NB4 (cell line): ENCODE results near the gene FAM32A.
A peak's percentile ranks its signal among the peaks of the same experiment; 100 is the strongest.

Experiments
- DNase-seq: peaks from one replicate; pipeline ENCODE4 v3.0.0; 2010; ENCODE audit warnings: low read depth
- H3K4me3 ChIP-seq: one replicate; pipeline ENCODE4 v1.5.1; 2011; ENCODE audit warnings: mild to moderate bottlenecking, low read depth, low read length, moderate library complexity
- CTCF ChIP-seq: IDR thresholded peaks from one replicate; pipeline ENCODE4 v1.5.1; 2012; ENCODE audit warnings: low read depth, low read length
- MAX ChIP-seq: IDR thresholded peaks from 2 replicates; pipeline ENCODE4 v1.6.1; 2011; ENCODE audit warnings: low read depth, low read length
- MYC ChIP-seq: IDR thresholded peaks from 2 replicates; pipeline ENCODE4 v1.6.1; 2011; ENCODE audit warnings: low read depth, low read length
- POLR2A ChIP-seq: IDR thresholded peaks from 2 replicates; pipeline ENCODE4 v1.6.1; 2011; ENCODE audit warnings: mild to moderate bottlenecking; ENCODE audit not compliant: insufficient read length; ENCODE audit errors: extremely low read depth

FAM32A gene

GRCh38 chr19:16160445-16160942 lies 24.7 kb upstream of the FAM32A start:
- TF ChIP-seq MAX (no peak), MYC (no peak), POLR2A (no peak), CTCF (no peak)
- no peak for DNase-seq
- no peak overlapping the region for H3K4me3 ChIP-seq

- no peak overlapping the region for H3K4me3 ChIP-seq
- peak; percentile 78 for DNase-seq
- TF ChIP-seq POLR2A: no peak
- no peak for TF ChIP-seq CTCF
- no peak for TF ChIP-seq MAX
- TF ChIP-seq MYC: no peak
Measured at GRCh38 chr19:16160943-16161560, 24.2 kb upstream of the FAM32A start.

GRCh38 chr19:16161840-16162239 lies 23.4 kb upstream of the FAM32A start:
- no peak overlapping the region for H3K4me3 ChIP-seq
- no peak for DNase-seq
- TF ChIP-seq MYC: no peak
- no peak for TF ChIP-seq CTCF
- TF ChIP-seq MAX: no peak
- TF ChIP-seq POLR2A: no peak

GRCh38 chr19:16164222-16164890 lies 20.9 kb upstream of the FAM32A start:
- TF ChIP-seq MAX (no peak), POLR2A (no peak), MYC (no peak), CTCF (no peak)
- no peak overlapping the region for H3K4me3 ChIP-seq
- DNase-seq: no peak

GRCh38 chr19:16166417-16166816 lies 18.8 kb upstream of the FAM32A start:
- H3K4me3 ChIP-seq: no peak overlapping the region
- TF ChIP-seq POLR2A (no peak), CTCF (no peak), MAX (no peak), MYC (no peak)
- no peak for DNase-seq
